ENCODE data around the gene CDH5.

CDH5 gene

DNA sequence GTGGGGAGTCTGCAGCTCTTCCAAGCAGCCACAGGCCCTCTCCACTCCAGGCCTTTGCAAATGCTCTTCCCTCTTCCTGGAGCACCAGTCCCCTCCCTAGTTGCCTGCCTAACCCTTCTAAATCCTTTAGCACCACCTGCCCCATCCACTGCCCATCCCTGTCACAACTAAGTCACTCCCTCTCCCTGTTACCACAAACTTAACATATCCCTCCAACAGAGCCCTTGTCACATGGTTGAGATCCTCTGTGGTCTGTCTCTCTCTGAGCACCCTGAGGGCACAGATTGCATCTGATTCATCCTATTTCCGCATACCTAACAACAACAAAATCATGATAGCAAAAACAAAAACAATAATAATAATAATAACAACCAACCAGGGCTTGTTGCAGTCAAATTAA is 49.6 kb downstream of the CDH5 start:
- in situ Hi-C loops (cut with MboI; ENCODE audit: low pct_unique_long_range_greater_than_20kb, low sequenced_read_pairs, unreplicated experiment), result loop anchor here (25.0 kb wide), 3 partner anchors 171 to 446 kb away; partner anchors contain the start of gene CMTM2
- no peak for DNase-seq (ENCODE audit: low spot score)
- TF ChIP-seq, protein P1, sequence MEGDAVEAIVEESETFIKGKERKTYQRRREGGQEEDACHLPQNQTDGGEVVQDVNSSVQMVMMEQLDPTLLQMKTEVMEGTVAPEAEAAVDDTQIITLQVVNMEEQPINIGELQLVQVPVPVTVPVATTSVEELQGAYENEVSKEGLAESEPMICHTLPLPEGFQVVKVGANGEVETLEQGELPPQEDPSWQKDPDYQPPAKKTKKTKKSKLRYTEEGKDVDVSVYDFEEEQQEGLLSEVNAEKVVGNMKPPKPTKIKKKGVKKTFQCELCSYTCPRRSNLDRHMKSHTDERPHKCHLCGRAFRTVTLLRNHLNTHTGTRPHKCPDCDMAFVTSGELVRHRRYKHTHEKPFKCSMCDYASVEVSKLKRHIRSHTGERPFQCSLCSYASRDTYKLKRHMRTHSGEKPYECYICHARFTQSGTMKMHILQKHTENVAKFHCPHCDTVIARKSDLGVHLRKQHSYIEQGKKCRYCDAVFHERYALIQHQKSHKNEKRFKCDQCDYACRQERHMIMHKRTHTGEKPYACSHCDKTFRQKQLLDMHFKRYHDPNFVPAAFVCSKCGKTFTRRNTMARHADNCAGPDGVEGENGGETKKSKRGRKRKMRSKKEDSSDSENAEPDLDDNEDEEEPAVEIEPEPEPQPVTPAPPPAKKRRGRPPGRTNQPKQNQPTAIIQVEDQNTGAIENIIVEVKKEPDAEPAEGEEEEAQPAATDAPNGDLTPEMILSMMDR (IDR thresholded peaks at IDR 0.05; ENCODE audit: extremely low read depth, insufficient read depth, missing control alignments), result no peak

DNA sequence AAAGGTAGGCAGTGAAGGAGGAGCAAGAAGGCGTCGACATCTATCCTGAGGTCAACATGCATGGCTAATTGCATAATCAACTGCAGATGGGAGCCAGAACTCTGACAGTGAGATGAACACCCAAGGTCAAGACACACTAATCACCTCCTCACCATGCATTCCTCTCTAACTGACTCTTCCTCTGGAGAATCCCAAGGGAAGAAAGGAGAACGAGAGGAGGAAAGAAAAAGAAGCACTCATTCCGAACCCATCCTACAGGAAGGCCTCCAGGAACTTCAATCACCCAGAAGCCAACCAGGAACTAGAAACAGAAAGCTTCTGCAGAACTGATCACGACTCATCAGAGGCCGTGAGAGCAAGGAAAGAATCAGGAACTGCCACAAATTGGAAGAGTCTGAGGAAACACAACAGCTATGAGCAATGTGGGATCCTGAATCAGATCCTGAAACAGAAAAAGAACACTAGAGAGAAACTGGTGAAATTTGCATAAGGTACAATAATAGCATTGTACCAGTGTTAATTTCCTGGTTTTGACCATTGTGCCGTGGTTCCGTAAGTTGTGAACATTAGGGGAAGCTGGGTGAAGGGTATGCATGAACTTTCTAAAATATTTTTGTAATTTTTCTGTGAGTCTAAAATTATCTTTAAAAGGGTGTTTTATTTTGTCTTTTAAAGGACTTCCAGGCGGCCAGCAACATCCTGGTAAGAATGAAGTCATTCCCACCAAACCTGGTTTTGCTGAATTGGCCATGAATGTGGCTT is 50.6 kb downstream of the CDH5 start:
- no peak for DNase-seq (ENCODE audit: low spot score)
- TF ChIP-seq, protein P1 (IDR thresholded peaks at IDR 0.05; ENCODE audit: extremely low read depth, insufficient read depth, missing control alignments), result no peak
- in situ Hi-C loops (cut with MboI; ENCODE audit: low pct_unique_long_range_greater_than_20kb, low sequenced_read_pairs, unreplicated experiment), result loop anchor here (25.0 kb wide), 3 partner anchors 170 to 445 kb away; partner anchors contain the start of gene CMTM2

DNA sequence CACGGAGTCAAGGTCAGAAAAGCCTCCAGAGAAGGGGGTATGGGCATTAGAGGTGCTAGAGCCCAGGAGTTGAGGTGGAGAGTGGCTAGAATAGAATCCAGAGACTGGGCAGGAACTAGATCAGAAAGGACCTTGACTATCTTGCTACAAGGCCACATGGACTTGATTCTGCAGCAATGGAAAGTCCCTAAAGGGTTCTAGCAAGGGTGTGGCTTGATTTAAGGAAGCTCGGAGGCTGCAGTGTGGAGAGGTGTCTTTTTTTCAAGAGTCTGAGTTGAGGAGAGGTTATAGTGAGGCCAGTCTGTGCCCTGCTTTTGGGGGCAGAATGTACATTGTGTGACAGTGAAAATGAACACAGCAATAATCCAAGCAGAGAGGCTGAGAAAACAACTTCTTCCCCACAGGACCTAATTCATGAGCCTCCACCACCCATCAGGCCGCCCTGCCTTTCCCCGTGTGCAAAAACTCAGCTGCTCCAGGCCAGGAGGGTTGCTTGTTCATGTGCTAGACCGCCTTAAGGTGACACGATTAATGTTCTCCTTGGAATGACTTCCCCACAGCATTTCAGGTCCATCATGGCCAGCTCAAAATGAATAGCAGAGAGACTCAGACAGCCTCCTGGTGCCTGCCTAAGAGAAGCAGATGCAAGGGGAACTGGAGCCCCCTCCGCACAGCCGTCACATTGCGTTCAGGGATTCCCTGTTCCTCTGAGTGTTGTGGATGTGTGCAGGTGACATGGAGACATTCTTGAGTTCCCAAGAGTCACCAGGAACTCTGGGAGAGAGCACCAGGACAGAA is 51.9 kb downstream of the CDH5 start:
- TF ChIP-seq, protein P1 (IDR thresholded peaks at IDR 0.05; ENCODE audit: extremely low read depth, insufficient read depth, missing control alignments), result no peak
- in situ Hi-C loops (cut with MboI; ENCODE audit: low pct_unique_long_range_greater_than_20kb, low sequenced_read_pairs, unreplicated experiment), result loop anchor here (25.0 kb wide), 3 partner anchors 169 to 444 kb away; partner anchors contain the start of gene CMTM2
- DNase-seq (ENCODE audit: low spot score), result no peak

DNA sequence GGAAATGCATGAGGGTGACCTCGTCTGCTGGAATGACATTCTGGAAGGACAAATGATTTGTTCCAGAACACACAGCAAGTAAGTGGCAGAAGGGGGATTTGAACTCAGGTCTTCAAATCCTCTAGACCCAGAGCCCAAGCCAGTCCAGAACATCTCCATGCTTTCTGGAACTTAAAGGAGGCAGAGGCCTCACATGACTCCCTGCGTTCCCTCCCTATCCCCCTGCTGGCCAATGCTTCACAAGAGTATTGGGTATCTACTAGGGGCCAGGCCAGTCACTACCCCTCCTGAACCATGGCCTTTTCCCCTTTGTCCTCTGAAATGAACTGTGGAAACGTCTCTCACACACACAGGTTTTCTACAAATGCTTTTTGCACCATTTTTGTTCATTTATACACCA is 53.0 kb downstream of the CDH5 start:
- in situ Hi-C loops (cut with MboI; ENCODE audit: low pct_unique_long_range_greater_than_20kb, low sequenced_read_pairs, unreplicated experiment), result loop anchor here (25.0 kb wide), 3 partner anchors 168 to 443 kb away; partner anchors contain the start of gene CMTM2
- TF ChIP-seq, protein P1 (IDR thresholded peaks at IDR 0.05; ENCODE audit: extremely low read depth, insufficient read depth, missing control alignments), result no peak
- DNase-seq (ENCODE audit: low spot score), result no peak

DNA sequence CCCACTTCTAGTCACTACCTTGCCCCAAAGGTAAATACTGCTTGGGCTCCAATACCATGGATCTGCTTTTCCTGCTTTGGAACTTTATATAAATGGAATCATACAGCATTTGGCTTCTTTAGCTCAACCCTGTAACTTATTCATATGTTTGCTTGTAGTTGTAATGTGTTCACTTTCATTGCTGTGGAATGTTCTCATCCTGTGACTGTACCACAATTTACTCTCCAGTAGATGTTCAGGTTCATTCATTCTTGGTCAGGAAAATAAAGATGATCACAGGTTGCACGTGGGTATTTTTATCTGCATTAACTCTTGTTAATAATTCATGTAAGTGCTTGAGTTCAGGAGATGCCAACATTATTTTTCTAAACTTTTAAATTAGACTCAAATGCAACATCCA is 53.9 kb downstream of the CDH5 start:
- DNase-seq (ENCODE audit: low spot score), result no peak
- TF ChIP-seq, protein P1 (IDR thresholded peaks at IDR 0.05; ENCODE audit: extremely low read depth, insufficient read depth, missing control alignments), result no peak
- in situ Hi-C loops (cut with MboI; ENCODE audit: low pct_unique_long_range_greater_than_20kb, low sequenced_read_pairs, unreplicated experiment), result loop anchor here (25.0 kb wide), 3 partner anchors 167 to 442 kb away; partner anchors contain the start of gene CMTM2

DNA sequence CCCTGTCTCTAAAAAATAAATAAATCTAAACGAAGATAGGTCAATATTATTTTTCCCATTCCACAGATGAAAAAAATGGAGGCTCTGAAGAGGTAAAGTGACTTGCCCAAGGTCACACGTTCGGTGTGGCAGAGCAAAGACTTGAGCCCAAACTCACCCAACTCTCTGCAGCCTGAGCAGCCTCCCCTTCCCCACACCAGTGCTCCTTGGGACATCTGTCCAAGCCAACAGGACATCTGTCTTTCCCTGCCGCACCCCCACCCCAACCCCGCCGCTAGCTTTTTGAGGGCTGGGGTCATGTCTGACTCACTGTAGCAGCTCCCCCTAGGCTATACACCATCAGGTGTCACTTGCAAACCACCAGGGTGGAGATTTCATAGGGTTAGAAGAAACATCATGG is 55.4 kb downstream of the CDH5 start:
- TF ChIP-seq, protein P1 (IDR thresholded peaks at IDR 0.05; ENCODE audit: extremely low read depth, insufficient read depth, missing control alignments), result no peak
- in situ Hi-C loops (cut with MboI; ENCODE audit: low pct_unique_long_range_greater_than_20kb, low sequenced_read_pairs, unreplicated experiment), result loop anchor here (25.0 kb wide), 3 partner anchors 165 to 440 kb away; partner anchors contain the start of gene CMTM2

More for the DNA sequence above, 55.4 kb downstream of the CDH5 start:
- no peak for DNase-seq (ENCODE audit: low spot score)
